GM21381 (cell line): Measurements from ENCODE around the gene SMARCAL1.

Experiments
- ATAC-seq: cut with Tn5 transposase; IDR thresholded peaks from one replicate; pipeline ENCODE4 v1.9.1; 2021; ENCODE audit warnings: mild to moderate bottlenecking, moderate library complexity; ENCODE audit not compliant: unreplicated experiment

Gene SMARCAL1

DNA sequence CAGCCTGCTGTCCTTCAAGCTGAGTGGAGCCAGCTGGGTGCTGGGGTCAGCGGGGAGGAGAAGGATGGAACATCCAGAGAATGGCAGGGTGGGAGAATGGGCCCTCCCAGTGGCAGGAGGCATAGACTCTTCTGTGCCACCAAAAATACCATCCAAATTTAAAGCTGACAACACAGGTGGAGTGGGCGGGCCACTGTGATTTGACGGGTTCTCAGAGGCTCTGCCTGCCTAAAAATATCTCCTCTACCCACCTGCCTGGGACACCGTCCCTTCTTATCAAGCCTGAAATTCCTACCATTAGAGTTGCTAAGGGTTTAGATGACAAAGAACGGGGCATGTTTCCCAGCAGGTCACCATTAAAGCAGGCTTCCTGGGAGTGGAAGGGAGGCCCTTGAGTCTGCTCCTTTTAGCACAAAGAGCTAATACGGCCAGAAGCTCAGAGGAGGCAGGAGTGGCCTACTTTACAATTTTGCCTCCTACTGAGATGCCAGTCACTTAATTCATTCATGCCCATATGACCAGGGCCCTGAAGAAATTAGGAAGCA is 20.2 kb upstream of the SMARCAL1 start:
- no peak for ATAC-seq

DNA sequence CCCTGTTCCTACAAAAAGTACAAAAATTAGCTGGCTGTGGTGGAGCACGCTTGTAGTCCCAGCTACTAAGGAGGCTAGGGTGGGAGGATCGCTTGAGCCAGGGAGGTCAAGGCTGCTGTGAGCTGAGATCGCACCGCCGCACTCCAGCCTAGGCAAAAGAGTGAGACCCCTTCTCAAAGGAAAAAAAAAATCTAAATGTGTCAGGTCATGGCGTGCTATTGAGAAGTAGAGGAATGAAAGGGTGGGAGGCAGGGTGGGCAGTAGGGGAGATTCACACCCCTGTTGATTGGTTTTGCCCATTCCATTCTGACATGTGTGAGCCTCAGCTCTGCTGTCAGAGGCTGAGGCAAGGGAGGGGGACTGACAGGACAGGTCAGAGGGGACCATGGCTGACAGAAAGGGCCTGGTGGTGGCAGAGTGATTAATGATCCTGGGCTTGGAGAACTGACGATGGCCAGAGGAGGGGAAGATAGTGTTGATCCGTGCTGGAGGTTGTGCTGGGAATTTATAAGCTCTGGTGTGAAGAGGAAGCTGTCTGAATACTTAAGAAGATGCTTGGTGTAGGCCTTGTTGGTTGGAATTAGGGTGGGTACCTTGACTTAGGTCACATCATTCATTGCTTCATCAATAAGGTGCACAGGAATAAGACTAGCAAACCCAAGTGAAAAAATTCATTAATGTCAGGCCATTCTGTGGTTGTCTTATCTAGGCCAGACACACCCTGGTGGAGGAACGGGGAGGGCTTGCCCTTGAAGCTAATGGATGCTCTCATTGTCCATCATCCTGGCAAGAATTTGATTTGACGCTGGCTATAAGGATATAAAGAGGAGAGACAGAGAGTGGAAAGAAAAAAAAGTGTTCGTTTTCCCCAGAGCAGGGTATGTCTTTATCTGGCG is 19.1 kb upstream of the SMARCAL1 start:
- ATAC-seq, result no peak

DNA sequence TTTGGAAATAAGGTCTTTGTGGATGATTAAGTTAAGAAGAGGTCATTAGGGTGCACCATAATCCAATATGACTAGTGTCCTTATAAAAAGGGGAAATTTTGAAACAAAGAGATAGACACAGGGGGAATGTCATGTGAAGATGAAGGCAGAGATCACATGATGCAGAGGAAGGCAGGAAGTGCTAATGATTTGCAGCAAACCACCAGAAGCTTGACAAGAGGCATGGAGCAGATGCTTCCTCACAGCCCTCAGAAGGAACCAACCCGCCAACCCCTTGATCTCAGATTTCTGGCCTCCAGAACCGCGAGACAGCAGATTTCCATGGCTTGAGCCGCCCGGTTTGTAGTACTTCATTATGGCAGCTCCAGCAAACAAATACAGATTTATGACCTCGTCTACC is 17.4 kb upstream of the SMARCAL1 start:
- ATAC-seq, result no peak

DNA sequence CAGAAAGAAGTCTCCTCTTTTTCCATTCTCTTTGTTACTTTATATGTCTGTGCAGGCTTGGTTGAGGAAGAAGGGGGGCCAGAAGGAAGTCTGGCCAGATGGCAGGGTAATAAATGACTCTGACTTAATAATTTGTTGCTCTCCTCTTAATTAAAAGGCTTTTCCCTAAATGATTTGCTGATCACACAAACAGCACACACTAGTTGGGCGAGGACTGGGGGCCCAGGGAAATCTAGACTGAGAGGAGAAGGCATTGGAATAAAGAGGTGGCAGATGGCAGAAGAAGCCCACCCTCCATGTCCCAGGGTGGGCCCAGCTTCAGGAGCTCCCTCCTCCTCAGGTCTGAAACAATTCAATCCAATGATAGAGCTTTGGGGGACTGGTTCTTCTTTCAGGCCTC is 12.7 kb upstream of the SMARCAL1 start:
- ATAC-seq, result no peak

DNA sequence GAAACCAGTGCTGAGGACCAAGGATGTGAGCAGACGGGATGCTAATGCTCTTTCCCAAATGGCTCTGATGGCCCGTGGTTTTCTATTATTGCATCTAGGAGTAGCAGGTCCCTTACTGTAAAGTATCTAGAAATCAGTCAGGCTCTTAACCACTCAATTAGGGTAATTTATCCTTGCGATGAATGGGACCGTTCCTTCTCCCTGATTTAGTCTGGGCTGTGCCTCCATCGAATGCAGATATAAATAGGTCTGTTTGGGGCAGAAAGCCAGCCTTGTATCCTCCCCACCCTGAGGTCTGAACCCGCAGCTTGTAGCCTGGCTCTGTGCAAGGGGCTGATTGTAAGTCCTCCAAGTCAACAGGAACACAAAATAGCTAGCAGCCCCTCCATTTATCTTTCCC is 9.5 kb upstream of the SMARCAL1 start:
- no peak for ATAC-seq

DNA sequence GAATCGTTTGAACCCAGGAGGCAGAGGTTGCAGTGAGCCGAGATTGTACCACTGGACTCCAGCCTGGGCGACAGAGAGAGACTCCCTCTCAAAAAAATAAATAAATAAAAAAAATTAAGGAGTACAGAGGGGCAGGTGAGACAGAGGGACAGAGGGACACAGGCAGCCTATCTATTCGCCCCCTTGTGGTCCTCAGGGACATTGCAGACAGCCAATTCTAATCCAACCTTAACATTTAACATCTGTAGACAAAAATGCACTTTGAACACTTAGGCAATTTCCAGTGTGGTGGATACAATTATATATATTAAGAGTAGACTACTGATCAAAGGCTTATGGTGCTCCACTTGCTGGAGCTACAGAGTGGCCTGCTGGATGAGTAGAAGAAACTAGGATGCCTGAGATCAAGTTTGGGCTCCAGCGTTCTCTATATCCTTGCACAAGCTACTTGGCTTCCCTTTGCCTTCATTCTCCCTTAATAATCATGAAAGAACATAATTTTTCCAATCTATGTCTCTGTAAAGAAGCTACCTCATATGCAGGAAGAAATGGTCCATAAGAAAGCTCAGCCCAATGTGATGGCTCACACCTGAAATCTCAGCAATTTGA is 8.2 kb upstream of the SMARCAL1 start:
- ATAC-seq, result peak; percentile 66

DNA sequence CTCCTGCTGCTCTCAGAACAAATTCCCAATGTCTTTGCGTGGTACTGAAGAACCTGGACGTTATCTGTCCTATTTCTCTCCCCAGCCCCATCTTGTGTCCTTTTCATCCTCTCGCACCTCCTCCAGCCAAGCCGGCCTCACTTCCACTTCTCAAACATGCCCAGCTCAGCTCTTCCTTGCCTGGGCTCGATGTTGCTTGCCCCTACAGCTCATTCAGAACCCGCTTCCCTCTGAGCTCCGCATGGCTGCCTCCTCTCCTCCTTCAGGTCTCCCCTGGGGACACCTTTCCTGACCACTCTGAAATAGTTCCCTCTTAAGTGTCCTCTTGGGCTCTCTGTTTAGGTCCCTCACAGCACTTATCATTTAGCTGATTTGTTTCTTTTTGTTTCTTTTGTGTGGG is 6.7 kb upstream of the SMARCAL1 start:
- no peak for ATAC-seq

DNA sequence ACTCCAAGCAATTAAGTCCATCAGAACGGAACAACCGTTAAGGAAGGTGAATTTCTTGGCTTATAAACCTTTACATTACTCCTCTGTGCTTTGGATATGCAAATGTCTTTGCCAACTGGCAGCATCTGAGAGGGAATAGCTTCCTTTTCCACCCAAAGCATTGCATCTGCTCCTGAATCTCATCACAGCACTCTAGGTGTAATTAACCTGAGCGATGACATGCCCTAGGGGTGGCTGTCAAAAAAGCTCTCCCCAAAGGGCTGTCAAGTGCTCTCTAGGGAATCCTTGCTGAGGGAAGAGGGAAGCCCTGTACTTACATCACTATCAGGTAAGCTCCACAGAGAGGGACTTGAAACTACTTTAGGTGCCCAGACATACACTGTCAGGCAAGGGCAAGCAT is 5.5 kb upstream of the SMARCAL1 start:
- no peak for ATAC-seq

DNA sequence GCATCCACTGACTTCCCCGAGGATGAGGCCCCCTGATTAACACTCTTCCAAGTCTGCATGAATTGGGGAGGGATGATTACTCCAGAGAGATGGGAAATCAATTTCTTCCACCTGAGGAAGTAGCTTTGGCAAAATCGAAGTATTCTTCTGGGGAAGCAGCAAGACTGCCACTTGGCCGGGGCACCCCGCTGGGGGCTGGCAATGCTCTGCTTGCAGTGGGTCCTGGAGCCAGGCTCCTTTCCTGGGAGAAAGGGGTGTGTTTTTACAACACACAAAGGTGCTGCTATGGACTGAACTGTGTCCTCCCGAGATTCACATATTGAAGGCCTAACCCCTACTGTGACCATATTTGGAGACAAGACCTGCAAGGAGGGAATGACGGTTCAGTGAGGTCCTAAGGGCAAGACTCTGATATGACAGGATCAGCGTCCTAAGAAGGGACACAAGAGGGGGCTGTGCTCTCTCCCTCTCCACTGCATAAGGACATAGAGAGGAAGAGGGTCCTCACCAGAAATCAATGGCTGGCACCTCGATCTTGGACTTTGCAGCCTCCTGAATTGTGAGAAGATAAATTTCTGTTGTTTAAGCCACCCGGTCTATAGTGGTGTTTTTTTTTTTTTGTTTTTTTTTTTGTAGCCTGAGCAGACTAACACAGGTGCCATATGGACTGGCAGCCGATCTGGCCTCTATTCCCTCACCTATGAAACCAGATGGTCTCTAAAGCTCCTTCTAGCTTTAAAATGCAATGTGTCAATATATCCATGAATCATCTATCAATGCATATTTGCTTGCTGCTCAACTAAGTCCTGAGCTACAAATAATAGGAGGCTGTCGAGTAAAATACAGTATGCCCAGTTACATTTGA is 3.6 kb upstream of the SMARCAL1 start:
- no peak for ATAC-seq

DNA sequence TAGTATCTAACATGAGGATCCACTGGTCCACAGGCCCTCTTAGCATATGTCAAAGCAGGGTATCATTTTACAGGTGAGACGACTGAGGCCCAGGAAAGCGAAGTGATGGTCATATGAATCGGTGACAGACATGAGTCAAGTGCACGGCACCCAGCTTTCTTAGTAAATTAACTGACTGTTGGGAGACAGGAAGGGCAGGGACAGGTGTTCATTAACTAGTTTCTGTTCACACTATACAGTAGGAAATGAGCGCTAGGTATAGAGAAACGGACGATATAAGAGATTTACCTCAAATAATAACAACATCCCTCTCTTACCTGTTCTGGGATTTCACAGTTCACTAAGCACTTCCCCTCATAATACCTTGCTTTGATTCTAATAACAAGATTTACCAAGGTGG is 1.7 kb upstream of the SMARCAL1 start:
- ATAC-seq, result no peak

DNA sequence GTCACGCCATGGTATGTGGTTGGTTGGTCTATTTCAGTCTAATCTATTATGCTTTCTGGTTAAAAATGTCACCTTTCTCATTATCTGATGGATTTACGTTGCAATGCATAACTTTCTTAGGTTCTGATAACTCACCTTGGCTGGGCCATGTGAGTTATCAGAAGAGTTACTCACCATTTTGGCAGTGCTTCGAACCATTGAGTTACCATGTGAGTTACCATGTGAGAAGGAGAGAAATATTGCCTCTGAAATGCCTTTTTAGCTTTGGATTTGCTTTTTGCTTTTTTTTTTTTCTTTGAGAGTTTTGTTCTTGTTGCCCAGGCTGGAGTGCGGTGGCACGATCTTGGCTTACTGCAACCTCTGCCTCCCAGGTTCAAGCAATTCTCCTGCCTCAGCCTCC is 1.6 kb downstream of the SMARCAL1 start:
- no peak for ATAC-seq

DNA sequence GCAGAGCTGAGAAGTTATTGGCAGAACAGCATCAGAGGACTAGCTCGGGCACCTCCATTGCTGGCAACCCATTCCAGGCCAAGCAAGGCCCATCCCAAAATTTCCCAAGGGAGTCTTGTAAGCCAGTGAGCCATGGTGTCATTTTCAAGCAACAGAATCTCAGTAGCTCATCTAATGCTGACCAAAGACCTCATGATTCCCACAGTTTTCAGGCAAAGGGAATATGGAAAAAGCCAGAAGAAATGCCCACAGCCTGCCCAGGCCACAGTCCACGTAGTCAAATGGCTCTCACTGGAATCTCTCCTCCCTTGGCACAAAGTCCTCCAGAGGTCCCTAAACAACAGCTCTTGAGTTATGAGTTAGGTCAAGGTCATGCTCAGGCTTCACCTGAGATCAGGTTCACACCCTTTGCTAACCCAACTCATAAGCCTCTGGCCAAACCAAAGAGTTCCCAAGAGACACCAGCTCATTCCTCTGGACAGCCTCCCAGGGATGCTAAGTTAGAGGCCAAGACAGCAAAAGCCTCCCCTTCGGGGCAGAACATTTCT is 2.6 kb downstream of the SMARCAL1 start:
- no peak for ATAC-seq

DNA sequence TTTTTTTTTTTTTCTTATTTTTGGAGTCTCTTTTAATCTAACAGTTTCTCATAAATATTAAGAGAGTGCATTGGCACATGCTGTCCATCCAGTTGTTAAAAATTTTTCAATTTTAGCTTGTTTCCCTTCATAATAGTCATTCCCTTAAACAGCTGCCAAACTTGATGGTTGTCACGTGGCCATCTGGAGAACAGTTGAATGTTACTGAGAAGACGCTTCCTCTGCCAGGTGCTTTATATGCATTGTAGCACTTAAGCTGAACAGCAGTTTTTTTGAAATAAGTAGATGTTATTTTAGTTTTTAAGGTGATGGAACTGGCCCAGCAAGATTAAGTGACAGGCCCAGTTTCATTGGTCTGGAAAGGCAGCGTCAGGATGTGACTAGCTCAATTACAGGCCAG is 3.3 kb downstream of the SMARCAL1 start:
- no peak for ATAC-seq

DNA sequence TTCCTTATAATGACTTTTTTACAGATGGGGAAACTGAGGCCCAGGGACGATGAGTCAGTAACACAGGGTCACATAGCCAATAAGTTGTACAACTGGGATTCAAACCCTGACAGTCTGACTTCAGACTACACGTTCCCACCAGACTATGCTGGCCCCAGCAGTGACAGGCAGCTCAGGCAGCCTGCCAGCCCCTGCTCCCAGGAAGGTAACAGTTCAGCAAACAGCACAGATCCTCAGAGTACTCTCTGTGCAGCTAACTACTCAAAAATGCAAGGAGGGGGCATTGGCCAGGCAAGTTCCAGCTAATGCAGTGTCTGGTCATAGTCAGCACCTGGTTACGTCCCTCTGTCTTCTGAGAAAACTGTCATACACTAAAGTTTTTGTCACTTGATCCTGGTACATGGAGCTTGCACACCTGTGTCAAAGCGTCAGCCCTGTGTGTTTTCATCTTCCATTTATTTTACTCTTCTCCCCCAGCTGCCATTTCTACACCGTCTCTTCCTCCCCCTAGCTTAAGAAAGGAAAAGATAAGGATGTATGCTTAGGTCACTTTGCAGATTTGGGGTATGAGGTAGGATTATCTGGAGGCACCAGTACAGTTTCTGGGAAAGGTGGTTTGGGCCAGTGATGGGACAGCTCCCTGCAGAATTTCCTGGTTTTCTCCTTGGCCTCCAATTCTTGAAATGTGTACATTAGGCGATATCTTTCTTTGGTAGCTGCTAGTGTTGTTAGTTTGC is 4.5 kb downstream of the SMARCAL1 start:
- ATAC-seq, result no peak

DNA sequence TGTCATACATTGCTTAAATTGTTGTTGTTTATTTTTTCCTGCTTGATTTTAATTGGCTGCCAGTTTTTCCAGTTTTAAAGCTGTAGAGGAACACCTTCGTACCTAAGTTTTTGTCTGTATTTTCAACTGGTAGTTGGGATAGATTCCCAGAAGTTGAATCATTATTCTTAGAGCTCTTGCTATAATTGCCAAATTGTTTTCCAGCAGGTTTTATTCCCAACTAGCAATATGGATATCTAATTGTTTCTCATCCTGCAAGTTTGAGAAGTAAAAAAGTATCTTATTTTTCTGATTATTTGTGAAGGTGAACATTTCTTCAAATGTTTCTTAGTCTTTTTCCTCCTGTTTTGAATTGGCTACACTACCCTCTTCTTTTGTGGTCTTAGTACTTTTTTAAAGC is 6.7 kb downstream of the SMARCAL1 start:
- no peak for ATAC-seq

DNA sequence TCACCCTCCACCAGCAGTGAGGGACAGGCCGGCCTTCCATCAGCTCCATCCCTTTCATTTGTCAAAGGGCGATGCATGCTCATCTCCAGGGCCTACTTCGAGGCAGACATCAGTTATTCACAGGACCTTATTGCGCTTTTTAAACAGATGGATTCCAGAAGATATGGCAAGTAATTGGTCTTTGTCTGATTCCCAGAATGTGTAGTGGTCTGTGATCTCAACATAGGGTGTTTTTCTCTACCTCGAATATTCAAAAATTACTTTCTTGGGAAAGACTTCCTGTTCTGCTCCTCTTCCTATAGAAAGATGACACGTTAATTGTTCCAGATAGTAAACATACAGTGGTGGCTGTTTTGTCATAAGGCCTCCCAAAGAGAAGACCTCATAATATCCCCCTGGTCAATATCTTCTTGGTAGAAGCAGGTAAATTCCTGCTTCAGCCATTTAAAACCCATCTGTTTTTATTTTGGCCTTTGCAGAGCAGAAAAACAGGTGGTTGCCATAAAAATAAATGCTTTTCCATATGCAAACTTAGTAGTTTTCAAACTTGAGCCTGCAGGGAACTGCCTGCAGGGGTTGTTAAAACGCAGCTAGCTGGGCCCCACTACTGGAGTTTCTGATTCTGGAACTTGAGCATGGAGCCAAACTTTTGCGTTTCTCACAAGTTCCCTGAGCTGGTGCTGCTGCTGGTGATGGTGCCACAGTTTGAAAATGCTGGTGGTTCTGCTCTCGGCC is 8.2 kb downstream of the SMARCAL1 start:
- no peak for ATAC-seq

DNA sequence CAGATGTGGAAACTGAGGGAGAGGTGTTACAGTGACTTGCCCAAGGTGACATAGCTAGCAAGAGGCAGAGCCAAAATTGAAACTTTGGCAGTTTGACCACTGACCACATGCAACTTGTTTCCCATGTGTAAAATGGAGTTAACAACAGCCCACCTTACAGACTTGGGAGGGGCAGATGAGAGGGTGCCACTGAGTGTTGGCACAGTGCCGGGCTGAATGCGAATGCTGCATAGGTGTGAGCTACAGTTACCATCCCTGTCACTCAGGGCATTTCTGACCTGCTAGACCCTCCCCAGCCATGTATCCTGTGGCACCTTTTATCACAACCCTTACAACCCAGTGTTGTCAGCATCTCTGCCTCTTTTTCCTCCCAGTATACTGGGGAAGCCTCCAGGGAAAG is 10.8 kb downstream of the SMARCAL1 start:
- no peak for ATAC-seq

DNA sequence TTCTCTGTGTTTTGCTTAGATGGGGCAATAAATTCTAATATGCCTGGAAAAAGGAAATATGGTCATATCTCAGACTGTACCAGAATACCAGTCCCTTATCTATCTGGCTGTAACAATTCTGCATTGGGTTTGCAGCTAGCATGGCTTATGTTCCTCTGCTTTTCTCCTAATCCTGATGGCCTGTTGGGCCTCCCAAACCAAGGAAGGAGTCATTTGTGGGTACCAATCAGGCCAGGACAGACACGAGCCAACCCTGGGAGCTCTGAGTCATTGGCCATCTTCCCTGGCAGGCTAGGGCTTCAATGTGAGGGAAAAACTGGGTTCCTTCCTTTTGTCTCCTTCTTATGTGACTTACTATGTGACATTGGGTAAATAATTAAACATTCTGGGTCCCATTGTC is 12.0 kb downstream of the SMARCAL1 start:
- no peak for ATAC-seq

DNA sequence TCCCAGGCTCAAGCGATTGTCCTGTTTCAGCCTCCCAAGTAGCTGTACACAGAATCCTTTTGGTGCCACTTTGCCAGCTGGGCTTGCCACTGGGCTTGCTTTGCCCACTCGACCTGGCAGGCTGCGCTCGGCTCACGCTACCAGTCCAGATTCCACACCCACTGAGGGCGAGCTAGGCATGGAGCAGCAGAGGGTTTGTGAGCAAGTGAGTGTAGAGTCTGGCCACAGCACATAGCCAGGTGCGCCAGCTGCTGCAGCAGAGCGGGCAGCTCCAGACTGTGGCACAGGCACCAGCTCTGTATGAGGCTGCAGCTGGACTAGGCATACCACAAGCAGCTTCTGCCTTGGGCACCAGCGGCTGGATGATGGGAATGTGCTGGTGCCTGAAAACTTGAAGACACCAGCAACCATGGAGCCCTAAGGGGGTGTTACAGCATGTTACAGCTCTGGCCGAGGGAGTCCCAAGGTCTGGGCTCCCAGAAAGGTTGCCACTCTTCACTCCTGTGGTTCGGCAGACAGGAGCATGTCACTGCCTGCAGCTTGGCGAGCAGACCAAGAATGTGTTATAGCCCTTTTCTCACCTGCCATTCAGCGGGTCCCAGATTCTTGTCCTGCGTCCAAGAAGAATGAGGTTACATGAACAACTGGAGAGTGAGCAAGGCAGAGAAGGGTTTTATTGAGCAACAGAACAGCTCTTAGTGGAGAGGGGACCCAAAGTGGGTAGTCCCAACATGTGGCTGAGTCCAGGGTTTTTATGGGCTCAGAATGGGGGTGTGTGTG is 12.9 kb downstream of the SMARCAL1 start:
- no peak for ATAC-seq
